Activated CD8-positive, alpha-beta T cell treated with anti-CD3 and anti-CD28 coated beads for 36 hours (primary cell): ENCODE measurements around the gene CCDC196. TPM values are rescaled to one million over a fixed set of nuclear protein-coding genes. Genes with fewer than 3 reads are reported as not detected.
A peak's percentile ranks its signal among the peaks of the same experiment; 100 is the strongest.
"Not testable (repeated sequence)": the region's sequence is repeated elsewhere in the genome, so short reads cannot be mapped to it uniquely, and the experiment has no call there.

Source experiments
- ATAC-seq: fragments of 200-7000 bp; cut with Tn5 transposase; one replicate; pipeline ENCODE4 v1.10.0; 2021; ENCODE audit warnings: mild to moderate bottlenecking, moderate library complexity
- CTCF ChIA-PET: fragments of 350-600 bp; sonication (Branson Sonifier 250); formaldehyde crosslinking; loops from one replicate; lab custom pipeline; 2021; ENCODE audit warnings: antibody characterized with exemption; lab: Charles Lee
- POLR2A ChIA-PET: fragments of 350-600 bp; sonication (Branson Sonifier 250); formaldehyde crosslinking; loops from one replicate; lab custom pipeline; 2021; ENCODE audit warnings: antibody characterized with exemption; lab: Charles Lee
- DNase-seq: peaks from one replicate; pipeline ENCODE4 v3.0.0-alpha.2; 2020
- H3K27ac Mint-ChIP-seq: one replicate; pipeline ENCODE4 v1.8.0; 2021; ENCODE audit warnings: mild to moderate bottlenecking, mixed read lengths
- H3K27me3 Mint-ChIP-seq: one replicate; pipeline ENCODE4 v1.8.0; 2021; ENCODE audit warnings: mixed read lengths
- H3K36me3 Mint-ChIP-seq: one replicate; pipeline ENCODE4 v1.8.0; 2021; ENCODE audit warnings: low read depth, mixed read lengths
- H3K4me1 Mint-ChIP-seq: one replicate; pipeline ENCODE4 v1.8.0; 2021; ENCODE audit warnings: low read depth, mixed read lengths
- H3K4me3 Mint-ChIP-seq: one replicate; pipeline ENCODE4 v1.8.0; 2021; ENCODE audit warnings: mild to moderate bottlenecking, moderate library complexity, mixed read lengths
- H3K9me3 Mint-ChIP-seq: one replicate; pipeline ENCODE4 v1.8.0; 2021; ENCODE audit warnings: mixed read lengths
- intact Hi-C: fragments of 100-400 bp; cut with micrococcal nuclease; formaldehyde crosslinking; loops from one replicate; pipeline ENCODE4 v1.10.0; 2022
- total RNA-seq, 2 experiments: library from RNA; stranded (reverse); gene quantifications; one replicate each; pipeline ENCODE4 v1.2.3, GENCODE V29; 2021
- TF ChIP-seq, protein P1 (sequence below): fragments of 200-600 bp; IDR thresholded peaks from one replicate; pipeline ENCODE4 v1.8.0; 2022; ENCODE audit warnings: antibody characterized with exemption, mild to moderate bottlenecking

The CCDC196 gene
- total RNA-seq, 2 experiments from 2014 or later, result not detected

DNA sequence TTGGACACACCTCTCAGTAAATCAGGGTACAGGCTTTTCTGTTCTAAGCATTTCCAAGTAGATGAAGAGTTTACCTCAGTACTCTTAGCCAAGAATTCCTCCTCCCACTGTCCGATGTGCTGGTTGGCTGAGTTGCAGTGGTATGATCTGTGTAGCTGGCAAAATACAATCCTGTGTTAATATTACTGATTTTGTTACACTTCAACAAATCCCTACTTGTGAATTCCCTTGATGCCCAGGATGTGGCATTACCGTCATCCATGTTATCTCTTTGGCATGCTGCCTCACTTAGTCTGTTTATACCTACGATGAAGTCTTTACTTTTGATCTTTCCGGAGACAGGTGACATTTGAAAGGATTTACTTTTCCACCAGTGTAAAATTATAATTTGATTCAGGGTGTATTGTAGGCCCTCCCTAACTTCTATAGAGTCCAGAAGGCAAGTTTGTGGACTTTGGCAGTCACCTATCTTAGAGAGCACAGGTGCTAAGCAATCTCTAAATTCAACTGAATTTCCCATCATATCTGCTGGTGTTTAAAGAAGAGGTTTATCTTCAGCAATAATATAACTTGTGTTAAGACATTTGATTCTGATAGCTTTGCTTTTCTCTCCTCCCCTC, 10.1 kb downstream of the CCDC196 start:
- H3K4me1 Mint-ChIP-seq, result peaks cover 20% of the 10 kb centered on the region
- H3K9me3 Mint-ChIP-seq, result no peaks in the 10 kb centered on the region
- peaks cover 2% of the 10 kb centered on the region for H3K27me3 Mint-ChIP-seq
- TF ChIP-seq, protein P1, sequence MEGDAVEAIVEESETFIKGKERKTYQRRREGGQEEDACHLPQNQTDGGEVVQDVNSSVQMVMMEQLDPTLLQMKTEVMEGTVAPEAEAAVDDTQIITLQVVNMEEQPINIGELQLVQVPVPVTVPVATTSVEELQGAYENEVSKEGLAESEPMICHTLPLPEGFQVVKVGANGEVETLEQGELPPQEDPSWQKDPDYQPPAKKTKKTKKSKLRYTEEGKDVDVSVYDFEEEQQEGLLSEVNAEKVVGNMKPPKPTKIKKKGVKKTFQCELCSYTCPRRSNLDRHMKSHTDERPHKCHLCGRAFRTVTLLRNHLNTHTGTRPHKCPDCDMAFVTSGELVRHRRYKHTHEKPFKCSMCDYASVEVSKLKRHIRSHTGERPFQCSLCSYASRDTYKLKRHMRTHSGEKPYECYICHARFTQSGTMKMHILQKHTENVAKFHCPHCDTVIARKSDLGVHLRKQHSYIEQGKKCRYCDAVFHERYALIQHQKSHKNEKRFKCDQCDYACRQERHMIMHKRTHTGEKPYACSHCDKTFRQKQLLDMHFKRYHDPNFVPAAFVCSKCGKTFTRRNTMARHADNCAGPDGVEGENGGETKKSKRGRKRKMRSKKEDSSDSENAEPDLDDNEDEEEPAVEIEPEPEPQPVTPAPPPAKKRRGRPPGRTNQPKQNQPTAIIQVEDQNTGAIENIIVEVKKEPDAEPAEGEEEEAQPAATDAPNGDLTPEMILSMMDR, result no peak
- no peak overlapping the region for H3K27ac Mint-ChIP-seq
- intact Hi-C loops, result loop anchor here (5.0 kb wide), 2 partner anchors 246 to 621 kb away; no protein-coding TSS in a partner anchor
- no peak overlapping the region for H3K4me3 Mint-ChIP-seq
- ATAC-seq (peak; percentile 13), DNase-seq (no peak)
- H3K36me3 Mint-ChIP-seq, result no peaks in the 10 kb centered on the region
- ChIA-PET CTCF (interaction anchor here (1.0 to 2.2 kb wide), 7 partner anchors 11 to 648 kb away, joined by 3 to 7 read pairs (median 4); partner anchors contain the start of gene GPHN), POLR2A (interaction anchor here (3.9 kb wide), 1 partner anchor 11 kb away, joined by 20 read pairs; the partner anchor contains the start of gene GPHN)

DNA sequence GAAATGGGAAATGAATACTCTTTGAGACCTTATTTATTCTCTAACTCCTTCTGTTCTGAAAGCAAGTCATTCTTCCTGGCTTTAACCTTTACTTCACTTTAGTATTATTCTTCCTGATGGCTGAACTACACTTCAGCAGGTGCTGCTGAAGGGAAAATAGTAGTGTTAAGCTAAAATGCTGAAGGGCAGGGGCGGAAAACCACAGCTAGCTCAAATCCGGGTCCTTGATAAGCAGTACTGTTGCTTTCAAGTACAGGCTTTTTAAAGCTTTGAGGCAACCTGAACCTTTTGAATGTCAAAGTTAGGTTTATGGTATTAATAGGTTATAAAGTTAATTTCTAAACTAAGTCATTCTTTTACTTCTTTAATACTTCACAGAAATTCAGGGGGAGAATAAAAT, 10.7 kb downstream of the CCDC196 start:
- Mint-ChIP-seq H3K36me3 (no peaks in the 10 kb centered on the region), H3K9me3 (no peaks in the 10 kb centered on the region)
- POLR2A ChIA-PET, result interaction anchor here (3.9 kb wide), 1 partner anchor 10 kb away, joined by 20 read pairs; the partner anchor contains the start of gene GPHN

DNA sequence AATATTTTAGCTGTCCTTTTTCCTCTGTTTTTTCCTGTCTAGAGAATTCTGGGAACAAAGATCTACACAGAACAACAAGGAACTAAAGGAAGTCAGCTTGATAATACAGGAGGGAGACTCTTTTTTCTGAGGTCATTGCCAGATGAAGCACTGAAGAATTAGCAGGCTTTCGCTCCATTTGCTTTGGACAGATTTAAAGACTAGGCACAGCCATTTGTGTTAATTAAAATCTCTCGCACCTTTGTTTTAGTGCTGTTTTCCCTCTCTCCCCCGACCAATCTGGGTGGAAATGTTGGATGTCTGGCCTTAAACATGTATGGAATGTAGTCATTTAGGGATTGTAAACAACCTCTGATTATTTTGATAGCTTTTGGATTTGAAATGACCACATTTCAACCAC, 12.1 kb downstream of the CCDC196 start:
- TF ChIP-seq, protein P1, result no peak

More for the DNA sequence above, 10.7 kb downstream of the CCDC196 start:
- TF ChIP-seq, protein P1, result no peak
- CTCF ChIA-PET, result interaction anchor here (1.0 to 2.2 kb wide), 7 partner anchors 11 to 137 kb away, joined by 3 to 7 read pairs (median 4); partner anchors contain the start of gene GPHN
- intact Hi-C loops, result loop anchor here (5.0 kb wide), 2 partner anchors 245 to 620 kb away; no protein-coding TSS in a partner anchor
- H3K27me3 Mint-ChIP-seq, result peaks cover 2% of the 10 kb centered on the region
- no peak overlapping the region for H3K4me3 Mint-ChIP-seq
- peak; percentile 43 for DNase-seq
- H3K4me1 Mint-ChIP-seq, result peaks cover 20% of the 10 kb centered on the region
- peak; percentile 47 for ATAC-seq
- H3K27ac Mint-ChIP-seq, result peak overlapping the region; percentile 71

DNA sequence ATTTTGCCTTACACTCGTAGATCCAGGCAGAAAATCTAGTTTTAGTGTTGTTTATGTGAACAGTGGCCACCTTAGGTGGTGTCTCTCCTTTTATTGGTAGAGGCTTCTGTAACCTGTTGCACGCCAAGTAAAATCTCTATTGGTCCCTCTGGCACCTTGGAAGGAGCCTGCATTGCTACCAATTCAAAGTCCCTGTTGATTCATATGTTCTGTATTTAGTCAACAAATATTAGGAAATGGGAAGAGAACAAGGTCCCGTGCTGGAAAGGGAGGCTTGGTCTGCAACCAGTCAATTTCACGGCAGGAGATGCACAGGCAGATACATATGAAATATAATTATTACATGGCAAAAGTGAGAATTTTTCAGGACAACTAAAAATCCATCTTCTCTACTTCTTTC, 15.4 kb downstream of the CCDC196 start:
- intact Hi-C loops, result no loop called here
- CTCF ChIA-PET, result no interaction called here
- POLR2A ChIA-PET, result no interaction called here
- DNase-seq (no peak), ATAC-seq (no peak)
- Mint-ChIP-seq H3K4me1 (peaks cover 11% of the 10 kb centered on the region), H3K27ac (no peak overlapping the region), H3K36me3 (no peaks in the 10 kb centered on the region), H3K27me3 (no peaks in the 10 kb centered on the region), H3K4me3 (no peak overlapping the region), H3K9me3 (no peaks in the 10 kb centered on the region)
- TF ChIP-seq, protein P1, result no peak

More for the DNA sequence above, 12.1 kb downstream of the CCDC196 start:
- ChIA-PET POLR2A (interaction anchor here (3.9 kb wide), 1 partner anchor 9 kb away, joined by 20 read pairs; the partner anchor contains the start of gene GPHN), CTCF (interaction anchor here (0.7 to 2.2 kb wide), 5 partner anchors 18 to 634 kb away, joined by 3 to 7 read pairs (median 5); no protein-coding TSS in a partner anchor)
- Mint-ChIP-seq H3K9me3 (no peaks in the 10 kb centered on the region), H3K27me3 (peaks cover 2% of the 10 kb centered on the region), H3K4me3 (no peak overlapping the region), H3K36me3 (no peaks in the 10 kb centered on the region), H3K4me1 (peaks cover 20% of the 10 kb centered on the region), H3K27ac (no peak overlapping the region)
- DNase-seq, result no peak
- intact Hi-C loops, result loop anchor here (5.0 kb wide), 2 partner anchors 244 to 619 kb away; no protein-coding TSS in a partner anchor
- ATAC-seq, result no peak

DNA sequence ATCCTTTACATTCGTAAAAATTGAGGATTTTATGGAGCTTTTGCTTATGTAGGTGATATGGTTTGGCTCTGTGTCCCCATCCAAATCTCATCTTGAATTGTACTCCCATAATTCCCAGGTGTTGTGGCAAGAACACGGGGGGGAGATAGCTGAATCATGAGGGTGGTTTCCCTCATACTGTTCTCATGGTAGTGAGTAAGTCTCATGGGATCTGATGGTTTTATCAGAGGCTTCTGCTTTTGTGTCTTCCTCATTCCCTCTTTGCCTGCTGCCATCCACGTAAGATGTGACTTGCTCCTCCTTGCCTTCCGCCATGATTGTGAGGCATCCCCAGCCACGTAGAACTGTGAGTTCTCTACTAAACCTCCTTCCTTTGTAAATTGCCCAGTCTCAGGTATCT, 16.7 kb downstream of the CCDC196 start:
- ATAC-seq, intact Hi-C loops, H3K9me3 Mint-ChIP-seq, H3K27me3 Mint-ChIP-seq, H3K36me3 Mint-ChIP-seq, POLR2A ChIA-PET, H3K4me3 Mint-ChIP-seq, H3K27ac Mint-ChIP-seq, H3K4me1 Mint-ChIP-seq, CTCF ChIA-PET, DNase-seq: not testable (repeated sequence)
